Mucosa of stomach (tissue), 1 donor: ENCODE measurements around the gene GSG1.

Experiments used
- H3K27me3 ChIP-seq: one replicate; pipeline ENCODE4 v1.7.0; 2013; ENCODE audit warnings: mild to moderate bottlenecking, low read length; ENCODE audit not compliant: control insufficient read depth, insufficient read depth
- H3K36me3 ChIP-seq: one replicate; pipeline ENCODE4 v1.7.0; 2013; ENCODE audit warnings: low read length; ENCODE audit not compliant: control insufficient read depth, insufficient read depth
- H3K4me1 ChIP-seq: one replicate; pipeline ENCODE4 v1.7.0; 2013; ENCODE audit warnings: mild to moderate bottlenecking, low read length; ENCODE audit not compliant: control insufficient read depth, insufficient read depth
- H3K4me3 ChIP-seq: one replicate; pipeline ENCODE4 v1.7.0; 2013; ENCODE audit warnings: low read length
- H3K9ac ChIP-seq: one replicate; pipeline ENCODE4 v1.7.0; 2013; ENCODE audit warnings: mild to moderate bottlenecking, low read length, moderate library complexity
- H3K9me3 ChIP-seq: one replicate; pipeline ENCODE4 v1.7.0; 2013; ENCODE audit warnings: mild to moderate bottlenecking, low read length, moderate library complexity; ENCODE audit not compliant: control insufficient read depth
- donor health status: Pancreatic carcinoma.

GSG1 gene

DNA sequence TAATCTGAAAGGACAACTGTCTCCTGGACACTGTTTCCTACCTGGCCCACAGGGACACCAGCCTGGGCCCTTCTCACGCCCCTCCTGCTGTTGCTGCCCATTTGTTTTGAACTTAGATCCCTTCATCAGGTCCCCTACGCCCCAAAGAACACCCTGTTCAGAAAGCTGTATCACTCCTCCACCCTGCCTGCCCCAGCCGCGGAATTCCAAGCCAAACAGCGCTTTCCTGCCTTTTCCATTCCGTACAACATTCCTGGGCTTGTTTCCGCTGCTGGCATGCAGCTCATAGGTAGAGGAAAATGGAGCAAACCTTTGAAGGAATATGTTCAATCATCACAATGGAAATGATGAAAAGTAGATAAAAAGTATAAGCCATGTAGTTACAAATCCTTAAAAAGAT is 12.8 kb upstream of the GSG1 start:
- Histone ChIP-seq H3K4me1 (no peaks in the 10 kb centered on the region), H3K36me3 (no peaks in the 10 kb centered on the region), H3K9ac (no peak overlapping the region), H3K27me3 (peaks cover 3% of the 10 kb centered on the region), H3K4me3 (no peak overlapping the region), H3K9me3 (no peaks in the 10 kb centered on the region)

DNA sequence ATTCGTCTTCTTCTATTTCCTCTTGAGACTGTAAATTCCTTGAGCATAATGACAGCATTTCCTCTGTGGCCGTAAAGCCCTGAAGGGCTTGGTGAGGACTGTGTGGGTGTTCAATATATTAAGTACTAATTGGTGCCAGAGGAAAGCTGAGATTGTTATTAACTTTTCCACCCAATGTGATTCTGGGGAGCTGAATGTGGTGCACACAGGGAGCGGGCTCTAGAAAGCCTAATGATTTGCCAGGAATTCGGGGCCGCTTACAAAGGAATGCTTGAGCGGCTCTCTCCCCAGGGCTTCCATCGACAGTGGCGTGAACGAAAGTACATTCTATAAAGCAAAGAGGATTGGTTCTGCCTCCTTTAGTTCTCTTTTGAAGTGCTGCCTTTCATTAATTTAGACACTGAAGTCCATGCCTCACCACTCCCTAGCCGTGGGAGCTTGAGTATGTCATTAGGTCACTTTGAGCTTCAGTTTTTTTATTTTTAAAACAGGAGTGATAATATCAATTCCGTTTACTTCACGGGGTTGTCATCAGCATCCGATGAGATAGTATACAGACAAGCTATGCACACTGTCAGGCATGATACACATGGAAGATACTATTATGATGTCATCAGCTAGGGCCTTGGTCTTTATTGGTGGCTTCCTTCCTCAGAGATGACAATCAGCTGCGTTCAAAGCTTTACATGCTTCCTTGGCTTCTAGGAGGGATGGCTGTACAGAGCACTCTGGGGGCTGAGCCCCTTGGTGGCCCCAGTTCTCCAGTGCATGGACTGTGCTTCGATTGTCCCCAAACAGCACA is 11.0 kb upstream of the GSG1 start:
- no peaks in the 10 kb centered on the region for H3K9me3 ChIP-seq
- H3K9ac ChIP-seq = no peak overlapping the region
- no peaks in the 10 kb centered on the region for H3K36me3 ChIP-seq
- no peak overlapping the region for H3K4me3 ChIP-seq
- no peaks in the 10 kb centered on the region for H3K4me1 ChIP-seq
- H3K27me3 ChIP-seq = peaks cover 3% of the 10 kb centered on the region

GRCh38 chr12:13112968-13113367 is 9.5 kb upstream of the GSG1 start:
- peaks cover 3% of the 10 kb centered on the region for H3K27me3 ChIP-seq
- no peak overlapping the region for H3K9ac ChIP-seq

DNA sequence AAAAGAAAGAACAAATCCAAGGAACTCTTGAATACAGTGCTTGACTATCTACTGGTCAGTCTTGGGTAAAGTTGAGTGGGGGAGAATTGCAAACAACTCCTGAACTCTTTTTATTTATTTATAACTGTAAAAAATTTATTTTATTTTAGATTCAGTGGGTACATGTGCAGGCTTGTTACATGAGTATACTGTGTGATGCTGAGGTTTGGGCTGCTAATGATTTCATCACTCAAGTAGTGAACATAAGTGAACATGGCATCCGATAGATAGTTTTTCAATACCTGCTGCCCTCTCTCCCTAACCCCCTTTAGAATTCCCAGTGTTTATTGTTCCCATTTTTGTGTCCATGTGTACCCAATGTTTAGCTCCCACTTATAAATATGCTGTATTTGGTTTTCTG is 3.2 kb upstream of the GSG1 start:
- H3K27me3 ChIP-seq = no peaks in the 10 kb centered on the region
- H3K9me3 ChIP-seq = no peaks in the 10 kb centered on the region
- H3K36me3 ChIP-seq = no peaks in the 10 kb centered on the region
- peaks cover 10% of the 10 kb centered on the region for H3K4me1 ChIP-seq
- no peak overlapping the region for H3K4me3 ChIP-seq
- no peak overlapping the region for H3K9ac ChIP-seq

More at GRCh38 chr12:13112968-13113367, 9.5 kb upstream of the GSG1 start:
- Histone ChIP-seq H3K9me3 (no peaks in the 10 kb centered on the region), H3K36me3 (no peaks in the 10 kb centered on the region), H3K4me3 (no peak overlapping the region), H3K4me1 (no peaks in the 10 kb centered on the region)

GRCh38 chr12:13105781-13106180 is 2.3 kb upstream of the GSG1 start:
- peaks cover 14% of the 10 kb centered on the region for H3K4me1 ChIP-seq
- no peak overlapping the region for H3K9ac ChIP-seq
- no peaks in the 10 kb centered on the region for H3K36me3 ChIP-seq
- H3K9me3 ChIP-seq = no peaks in the 10 kb centered on the region
- H3K4me3 ChIP-seq = no peak overlapping the region
- H3K27me3 ChIP-seq = no peaks in the 10 kb centered on the region

DNA sequence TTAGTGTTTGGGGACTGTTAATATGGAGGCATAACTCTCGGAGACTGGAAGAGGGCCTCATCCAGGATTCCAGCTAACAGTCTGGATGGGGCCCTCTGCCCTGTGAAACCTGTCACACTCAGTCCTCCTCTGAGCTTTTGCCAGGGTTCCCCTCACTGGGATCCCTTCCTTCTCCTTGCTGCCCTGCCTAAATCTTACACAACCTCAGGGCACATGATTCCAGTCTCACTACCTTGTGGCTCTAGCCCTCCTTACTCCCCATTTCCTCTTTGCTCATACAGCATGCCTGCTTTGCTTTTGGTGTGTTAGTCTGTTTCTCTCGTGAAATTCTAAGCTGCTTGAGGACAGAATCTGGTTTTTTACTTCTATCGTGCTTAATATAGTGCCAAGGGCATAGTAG is 942 bp upstream of the GSG1 start:
- H3K9ac ChIP-seq = no peak overlapping the region
- no peaks in the 10 kb centered on the region for H3K27me3 ChIP-seq
- peaks cover 21% of the 10 kb centered on the region for H3K4me1 ChIP-seq
- no peak overlapping the region for H3K4me3 ChIP-seq
- H3K36me3 ChIP-seq = no peaks in the 10 kb centered on the region
- H3K9me3 ChIP-seq = no peaks in the 10 kb centered on the region

GRCh38 chr12:13102461-13103195 is 839 bp downstream of the GSG1 start:
- H3K4me1 ChIP-seq = peaks cover 35% of the 10 kb centered on the region
- no peaks in the 10 kb centered on the region for H3K9me3 ChIP-seq
- H3K9ac ChIP-seq = no peak overlapping the region
- no peak overlapping the region for H3K4me3 ChIP-seq
- H3K27me3 ChIP-seq = no peaks in the 10 kb centered on the region
- H3K36me3 ChIP-seq = no peaks in the 10 kb centered on the region

DNA sequence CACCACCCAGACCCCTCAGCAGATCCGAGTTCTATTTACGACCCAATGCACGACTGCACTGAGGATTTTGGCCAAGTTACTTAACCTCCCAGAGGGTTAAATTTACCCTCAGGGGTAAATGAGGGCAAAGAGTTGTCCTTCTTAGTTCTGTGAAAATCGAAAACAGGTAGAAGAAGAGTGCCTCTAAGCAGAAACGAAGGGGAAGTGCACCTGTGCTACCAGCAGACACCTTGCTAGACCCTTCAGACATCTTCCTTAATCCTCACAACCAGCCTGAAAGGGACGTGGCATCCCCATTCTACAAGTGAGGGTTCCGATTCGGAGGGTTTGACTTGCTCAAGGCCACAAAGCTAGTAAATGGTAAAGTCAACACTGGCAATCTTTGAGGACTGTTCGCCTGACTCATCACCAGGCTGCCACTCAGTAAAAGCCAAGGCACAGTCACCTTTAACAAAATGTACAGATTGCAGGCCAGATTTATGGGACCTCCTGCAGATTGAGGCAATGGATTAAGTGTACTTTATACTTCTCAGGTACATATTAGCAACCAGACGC is 1.6 kb downstream of the GSG1 start:
- H3K27me3 ChIP-seq = no peaks in the 10 kb centered on the region
- H3K9ac ChIP-seq = peak overlapping the region; percentile 67
- H3K4me1 ChIP-seq = peaks cover 42% of the 10 kb centered on the region
- no peaks in the 10 kb centered on the region for H3K9me3 ChIP-seq
- no peak overlapping the region for H3K4me3 ChIP-seq
- H3K36me3 ChIP-seq = no peaks in the 10 kb centered on the region

DNA sequence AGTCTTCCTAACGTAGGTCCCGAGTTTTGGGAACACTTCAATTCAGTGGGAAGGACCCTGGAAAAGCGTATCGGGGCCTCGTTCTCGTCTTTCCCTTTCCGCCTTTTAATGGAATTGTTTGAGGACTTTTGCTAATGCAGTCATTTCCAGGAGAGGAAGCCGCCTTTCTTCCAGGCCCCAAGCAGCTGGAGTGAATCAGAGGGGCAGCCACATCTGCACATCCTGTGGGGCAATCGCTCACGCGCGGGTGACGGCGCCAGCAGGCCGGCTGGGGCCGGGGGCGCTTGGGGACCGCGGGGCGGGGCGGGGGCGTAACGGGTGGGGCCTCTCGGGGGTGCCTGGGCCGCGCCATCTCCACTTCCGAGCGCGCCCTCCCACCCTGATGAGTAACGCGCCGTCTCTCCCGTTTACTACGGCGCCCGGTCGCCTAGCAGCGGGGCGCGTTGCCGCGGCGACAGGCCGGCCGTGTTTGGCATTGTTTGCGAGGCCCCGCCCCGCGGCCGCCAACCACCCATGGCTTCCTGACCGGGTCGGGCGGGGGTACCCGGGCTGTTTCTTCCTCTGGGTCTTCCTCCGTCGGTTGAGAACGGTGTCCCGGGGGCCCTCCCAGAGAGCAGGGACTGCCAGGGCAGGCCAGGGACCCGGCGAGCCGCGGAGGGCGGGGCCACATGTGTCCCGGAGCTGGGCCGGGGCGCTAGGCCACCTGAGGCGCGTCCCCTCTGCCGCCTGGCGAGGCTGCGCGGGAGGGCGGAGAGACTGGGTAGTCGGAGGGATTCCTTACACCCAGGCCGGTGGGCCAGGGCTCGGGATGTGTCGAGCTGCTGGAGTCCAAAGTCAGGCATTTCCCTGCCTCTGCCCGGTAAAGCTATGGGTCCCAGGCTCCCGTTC is 2.3 kb downstream of the GSG1 start:
- Histone ChIP-seq H3K4me1 (peaks cover 42% of the 10 kb centered on the region), H3K4me3 (no peak overlapping the region), H3K27me3 (no peaks in the 10 kb centered on the region), H3K9ac (peak overlapping the region; percentile 67), H3K36me3 (no peaks in the 10 kb centered on the region), H3K9me3 (no peaks in the 10 kb centered on the region)

- H3K4me1 ChIP-seq = peaks cover 42% of the 10 kb centered on the region
- H3K9me3 ChIP-seq = no peaks in the 10 kb centered on the region
- no peaks in the 10 kb centered on the region for H3K36me3 ChIP-seq
- H3K4me3 ChIP-seq = no peak overlapping the region
- H3K9ac ChIP-seq = peak overlapping the region; percentile 36
- H3K27me3 ChIP-seq = no peaks in the 10 kb centered on the region
Measured at GRCh38 chr12:13100605-13100881, 2.9 kb downstream of the GSG1 start.

DNA sequence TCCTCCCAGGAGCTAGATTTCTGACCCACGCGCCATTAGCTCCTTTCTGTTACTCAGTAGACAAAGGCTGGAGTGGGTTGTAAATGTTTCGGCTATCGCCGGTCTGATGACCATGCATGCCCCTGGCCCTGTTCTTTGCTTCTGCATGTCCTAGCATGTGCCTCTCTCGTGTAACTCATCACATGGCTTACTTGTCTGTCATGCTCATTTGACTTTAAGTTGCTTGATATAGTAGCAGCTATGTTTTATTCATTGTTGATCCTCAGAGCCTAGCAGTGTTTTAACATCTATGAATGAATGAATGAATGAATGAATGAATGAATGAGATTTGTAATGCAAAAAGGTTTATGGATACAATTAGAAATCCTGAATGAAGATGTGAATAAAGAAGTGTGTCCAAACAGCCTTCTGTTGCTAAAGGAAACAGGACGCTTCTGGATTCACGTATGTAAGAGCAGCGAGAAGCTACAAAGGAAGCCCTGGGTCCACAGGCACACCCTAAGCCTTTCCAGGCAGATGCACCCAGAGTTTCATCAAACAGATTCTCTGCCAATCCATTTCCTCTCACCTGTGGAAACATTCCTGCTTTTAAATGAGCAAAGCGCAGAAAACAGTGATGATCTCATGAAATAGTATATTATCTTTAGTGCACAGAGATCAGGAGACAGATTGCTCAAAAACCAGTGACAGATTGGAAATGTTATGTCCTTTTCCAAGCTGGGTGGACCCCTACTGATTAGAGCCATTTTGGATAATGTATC is 3.4 kb downstream of the GSG1 start:
- Histone ChIP-seq H3K4me3 (no peak overlapping the region), H3K9ac (peak overlapping the region; percentile 36), H3K27me3 (no peaks in the 10 kb centered on the region), H3K4me1 (peaks cover 42% of the 10 kb centered on the region), H3K36me3 (no peaks in the 10 kb centered on the region), H3K9me3 (no peaks in the 10 kb centered on the region)
